ENCODE data around the gene MED12. TPM values are rescaled to one million over a fixed set of nuclear protein-coding genes. Genes with fewer than 3 reads are reported as not detected.

The MED12 gene
- total RNA-seq (2021) (51.6 and 63.3 TPM in 2 replicates), Bru-seq, nascent RNA (percentile 61 among the genes with signal in this experiment), BruChase-seq, experiment 1, labeled RNA remaining after a 2-hour chase (percentile 73 among the genes with signal in this experiment), BruChase-seq, experiment 2, labeled RNA remaining after a 6-hour chase (percentile 80 among the genes with signal in this experiment)
- long read RNA-seq, full-length matches to known transcripts, result 6 of 32 reads
- long read RNA-seq, partial matches to known transcripts, result 18 of 32 reads
- long read RNA-seq, other reads (novel, unspliced or antisense), result 8 of 32 reads

DNA sequence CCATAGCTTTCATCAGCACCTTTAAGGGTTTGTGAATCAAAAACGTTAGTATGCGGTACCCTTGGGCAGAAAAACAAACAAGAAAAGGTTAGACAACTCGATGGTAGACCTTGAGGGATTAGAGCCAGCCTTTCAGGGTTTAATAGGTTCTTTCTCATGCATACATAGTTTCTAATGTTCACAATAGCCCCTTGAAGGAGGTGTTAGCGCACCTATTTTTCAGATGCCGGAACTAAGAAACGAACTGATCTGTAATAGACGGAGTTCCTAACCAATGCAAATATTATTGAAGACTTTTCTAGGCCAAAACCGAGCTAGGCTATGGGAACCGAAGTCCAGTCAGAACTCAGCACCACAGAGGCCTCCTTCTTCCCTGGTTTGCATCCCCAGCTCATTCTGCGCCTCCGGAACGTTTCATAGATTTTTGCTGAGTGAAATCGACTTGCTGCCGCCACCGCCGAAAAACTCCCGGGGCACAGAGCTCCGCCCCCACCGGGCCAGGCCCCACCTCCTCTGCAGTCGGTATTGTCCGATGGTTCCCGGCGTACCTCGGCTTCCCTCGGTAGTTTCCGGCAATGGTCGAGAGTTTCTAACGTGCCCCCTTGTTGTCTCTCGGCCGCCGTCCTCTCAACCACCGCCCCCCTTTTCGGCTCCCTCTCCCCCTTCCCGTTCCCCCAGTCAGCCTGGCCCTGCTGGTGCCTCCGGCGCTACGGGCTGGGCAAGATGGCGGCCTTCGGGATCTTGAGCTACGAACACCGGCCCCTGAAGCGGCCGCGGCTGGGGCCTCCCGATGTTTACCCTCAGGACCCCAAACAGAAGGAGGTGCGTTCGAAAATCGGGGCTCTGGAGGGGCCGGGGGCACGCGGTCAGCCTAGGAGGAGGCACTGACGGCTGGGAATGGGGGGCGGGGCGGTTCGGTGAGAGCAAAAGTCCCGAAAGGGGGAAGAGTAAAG lies at the start of gene MED12:
Gene MED12 (plus strand): TSS at position 565 of the 953 bp plus-strand sequence. CDS start 159 bp downstream, at position 724.
- Histone ChIP-seq H3K9me3 (ENCODE audit: low read depth, low read length, poor library complexity, severe bottlenecking) (no peaks in the 10 kb centered on the region), H3K36me3 (ENCODE audit: insufficient read depth, low read length, poor library complexity, severe bottlenecking) (peaks cover 26% of the 10 kb centered on the region), H3K4me1 (ENCODE audit: insufficient read depth, low read length, poor library complexity, severe bottlenecking) (no peaks in the 10 kb centered on the region), H3K27me3 (replicated peaks; ENCODE audit: insufficient read depth, low read depth, low read length, poor library complexity) (no peaks in the 10 kb centered on the region), H3K4me3 (ENCODE audit: low read depth, low read length, poor library complexity, severe bottlenecking) (peak within 1 kb of the TSS; percentile 62), H3K27ac (ENCODE audit: low read depth, low read length, poor library complexity, severe bottlenecking) (peak within 1 kb of the TSS; percentile 85)
- DNase-seq (ENCODE audit: low spot score), result peak; percentile 85
- CTCF ChIA-PET, result interaction anchor here (0.5 kb wide), 1 partner anchor 12 kb away, joined by 4 read pairs; no protein-coding TSS in a partner anchor
- TF ChIP-seq, protein P1, sequence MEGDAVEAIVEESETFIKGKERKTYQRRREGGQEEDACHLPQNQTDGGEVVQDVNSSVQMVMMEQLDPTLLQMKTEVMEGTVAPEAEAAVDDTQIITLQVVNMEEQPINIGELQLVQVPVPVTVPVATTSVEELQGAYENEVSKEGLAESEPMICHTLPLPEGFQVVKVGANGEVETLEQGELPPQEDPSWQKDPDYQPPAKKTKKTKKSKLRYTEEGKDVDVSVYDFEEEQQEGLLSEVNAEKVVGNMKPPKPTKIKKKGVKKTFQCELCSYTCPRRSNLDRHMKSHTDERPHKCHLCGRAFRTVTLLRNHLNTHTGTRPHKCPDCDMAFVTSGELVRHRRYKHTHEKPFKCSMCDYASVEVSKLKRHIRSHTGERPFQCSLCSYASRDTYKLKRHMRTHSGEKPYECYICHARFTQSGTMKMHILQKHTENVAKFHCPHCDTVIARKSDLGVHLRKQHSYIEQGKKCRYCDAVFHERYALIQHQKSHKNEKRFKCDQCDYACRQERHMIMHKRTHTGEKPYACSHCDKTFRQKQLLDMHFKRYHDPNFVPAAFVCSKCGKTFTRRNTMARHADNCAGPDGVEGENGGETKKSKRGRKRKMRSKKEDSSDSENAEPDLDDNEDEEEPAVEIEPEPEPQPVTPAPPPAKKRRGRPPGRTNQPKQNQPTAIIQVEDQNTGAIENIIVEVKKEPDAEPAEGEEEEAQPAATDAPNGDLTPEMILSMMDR (conservative IDR thresholded peaks at IDR 0.05; ENCODE audit: low read depth, low read length), result no peak
- no peak for TF ChIP-seq EZH2 (IDR thresholded peaks at IDR 0.05; ENCODE audit: borderline replicate concordance, low read depth, low read length, poor library complexity, severe bottlenecking)
- POLR2A ChIA-PET (ENCODE audit: low non-redundant PET), result interaction anchor here (0.5 to 0.8 kb wide), 2 partner anchors 17 to 133 kb away, joined by 3 to 6 read pairs; no protein-coding TSS in a partner anchor
- no TSS peak for BruUV-seq (replicated peaks)
- intact Hi-C loops (cut with micrococcal nuclease; ENCODE audit: unreplicated experiment), result no loop called here

GRCh38 chrX:71070531-71070930 lies 47.9 kb upstream of the MED12 start:
- H3K4me3 ChIP-seq (ENCODE audit: low read depth, low read length, poor library complexity, severe bottlenecking), result no peak overlapping the region
- CTCF ChIA-PET, result no interaction called here
- no peaks in the 10 kb centered on the region for H3K27me3 ChIP-seq (replicated peaks; ENCODE audit: insufficient read depth, low read depth, low read length, poor library complexity)
- H3K9me3 ChIP-seq (ENCODE audit: low read depth, low read length, poor library complexity, severe bottlenecking), result no peaks in the 10 kb centered on the region
- TF ChIP-seq, protein P1 (conservative IDR thresholded peaks at IDR 0.05; ENCODE audit: low read depth, low read length), result no peak
- peaks cover 5% of the 10 kb centered on the region for H3K4me1 ChIP-seq (ENCODE audit: insufficient read depth, low read length, poor library complexity, severe bottlenecking)
- no TSS peak for BruUV-seq (replicated peaks)
- H3K27ac ChIP-seq (ENCODE audit: low read depth, low read length, poor library complexity, severe bottlenecking), result no peak overlapping the region
- POLR2A ChIA-PET (ENCODE audit: low non-redundant PET), result no interaction called here
- intact Hi-C loops (cut with micrococcal nuclease; ENCODE audit: unreplicated experiment), result no loop called here
- H3K36me3 ChIP-seq (ENCODE audit: insufficient read depth, low read length, poor library complexity, severe bottlenecking), result no peaks in the 10 kb centered on the region
- no peak for DNase-seq (ENCODE audit: low spot score)

DNA sequence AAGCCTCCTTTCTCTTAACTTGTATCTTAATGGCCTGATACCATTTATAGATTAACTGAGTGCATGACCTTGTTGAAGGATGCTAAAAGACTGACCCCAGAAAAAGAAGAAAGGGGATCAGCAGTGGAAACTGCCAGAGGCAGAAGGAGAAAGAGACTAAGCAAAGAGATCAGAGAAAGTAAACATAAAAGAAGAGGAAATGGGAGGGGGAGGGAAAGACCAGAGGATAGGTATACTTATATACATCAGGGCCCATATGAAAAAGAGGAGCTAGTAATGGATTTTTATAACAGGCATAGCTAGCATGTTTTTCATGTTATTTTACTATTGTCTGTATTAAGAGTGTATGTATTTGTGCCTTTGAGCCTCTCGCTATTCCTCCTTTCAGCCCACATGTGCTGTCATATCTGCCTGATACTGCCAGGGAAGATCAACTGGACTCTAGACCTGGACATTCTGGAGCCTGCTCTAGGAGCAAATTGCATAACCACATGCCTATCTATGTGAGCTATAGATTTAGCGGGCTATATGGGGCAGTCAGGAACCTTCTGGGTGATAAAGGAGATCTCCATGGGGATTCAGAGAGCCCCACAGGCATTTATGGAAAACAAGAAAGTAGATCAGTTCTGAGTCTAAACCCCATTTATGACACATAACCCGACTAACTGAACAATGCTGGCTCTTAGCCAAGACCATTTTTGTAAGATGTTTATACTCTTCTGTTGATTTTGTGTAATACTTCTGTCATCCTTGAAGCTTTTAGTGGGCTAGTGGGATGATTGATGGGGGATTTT lies 36.9 kb upstream of the MED12 start:
- TF ChIP-seq, protein P1 (conservative IDR thresholded peaks at IDR 0.05; ENCODE audit: low read depth, low read length), result no peak
- no peak for TF ChIP-seq EZH2 (IDR thresholded peaks at IDR 0.05; ENCODE audit: borderline replicate concordance, low read depth, low read length, poor library complexity, severe bottlenecking)
- intact Hi-C loops (cut with micrococcal nuclease; ENCODE audit: unreplicated experiment), result no loop called here
- Histone ChIP-seq H3K27ac (ENCODE audit: low read depth, low read length, poor library complexity, severe bottlenecking) (no peak overlapping the region), H3K27me3 (replicated peaks; ENCODE audit: insufficient read depth, low read depth, low read length, poor library complexity) (no peaks in the 10 kb centered on the region), H3K36me3 (ENCODE audit: insufficient read depth, low read length, poor library complexity, severe bottlenecking) (no peaks in the 10 kb centered on the region), H3K9me3 (ENCODE audit: low read depth, low read length, poor library complexity, severe bottlenecking) (no peaks in the 10 kb centered on the region), H3K4me3 (ENCODE audit: low read depth, low read length, poor library complexity, severe bottlenecking) (no peak overlapping the region), H3K4me1 (ENCODE audit: insufficient read depth, low read length, poor library complexity, severe bottlenecking) (no peaks in the 10 kb centered on the region)
- ChIA-PET POLR2A (ENCODE audit: low non-redundant PET) (no interaction called here), CTCF (no interaction called here)
- BruUV-seq (replicated peaks), result no TSS peak
- no peak for DNase-seq (ENCODE audit: low spot score)

All from A673 (cell line).